HG03175 (cell line): ENCODE measurements around the gene POLD1.
"Not testable (repeated sequence)": the region's sequence is repeated elsewhere in the genome, so short reads cannot be mapped to it uniquely, and the experiment has no call there.

Experiments
- ATAC-seq: cut with Tn5 transposase; IDR thresholded peaks from one replicate; pipeline ENCODE4 v1.9.1; 2021; ENCODE audit warnings: mild to moderate bottlenecking, moderate library complexity; ENCODE audit not compliant: unreplicated experiment

Gene POLD1

GRCh38 chr19:50433201-50434180 is 49.3 kb downstream of the POLD1 start:
- no peak for ATAC-seq

GRCh38 chr19:50434525-50434924 is 50.4 kb downstream of the POLD1 start:
- no peak for ATAC-seq

- no peak for ATAC-seq
These were observed 51.1 kb downstream of the POLD1 start for GRCh38 chr19:50435221-50435620.

- no peak for ATAC-seq
These were observed 51.5 kb downstream of the POLD1 start for GRCh38 chr19:50435627-50436026.

- ATAC-seq: no peak
These were observed 53.8 kb downstream of the POLD1 start for GRCh38 chr19:50437862-50438449.

GRCh38 chr19:50439130-50439529 is 55.0 kb downstream of the POLD1 start:
- ATAC-seq: not testable (repeated sequence)

- ATAC-seq: no peak
These were observed 59.9 kb downstream of the POLD1 start for GRCh38 chr19:50444059-50444458.

- no peak for ATAC-seq
These were observed 62.9 kb downstream of the POLD1 start for GRCh38 chr19:50447053-50447452.

- ATAC-seq: no peak
These were observed 63.6 kb downstream of the POLD1 start for GRCh38 chr19:50447750-50448149.

GRCh38 chr19:50449236-50449899 is 65.2 kb downstream of the POLD1 start:
- ATAC-seq: no peak

- ATAC-seq: no peak
These were observed 66.4 kb downstream of the POLD1 start for GRCh38 chr19:50450369-50451222.

GRCh38 chr19:50451223-50451534 is 67.0 kb downstream of the POLD1 start:
- ATAC-seq: no peak

- no peak for ATAC-seq
These were observed 69.1 kb downstream of the POLD1 start for GRCh38 chr19:50453243-50453642.

- ATAC-seq: no peak
These were observed 71.8 kb downstream of the POLD1 start for GRCh38 chr19:50455992-50456391.

GRCh38 chr19:50457300-50457699 is 73.2 kb downstream of the POLD1 start:
- ATAC-seq: no peak

GRCh38 chr19:50458396-50459066 is 74.4 kb downstream of the POLD1 start:
- no peak for ATAC-seq

GRCh38 chr19:50459067-50459456 is 74.9 kb downstream of the POLD1 start:
- no peak for ATAC-seq

GRCh38 chr19:50459638-50460037 is 75.5 kb downstream of the POLD1 start:
- ATAC-seq: no peak

GRCh38 chr19:50460161-50460765 is 76.1 kb downstream of the POLD1 start:
- ATAC-seq: peak; percentile 56
